Measurements from ENCODE around the gene LDLRAD4. TPM values are rescaled to one million over a fixed set of nuclear protein-coding genes. Genes with fewer than 3 reads are reported as not detected.

Gene LDLRAD4
- total and polyA plus RNA-seq, 2 experiments from 2014 or later: 0.73 to 1.9 TPM

DNA sequence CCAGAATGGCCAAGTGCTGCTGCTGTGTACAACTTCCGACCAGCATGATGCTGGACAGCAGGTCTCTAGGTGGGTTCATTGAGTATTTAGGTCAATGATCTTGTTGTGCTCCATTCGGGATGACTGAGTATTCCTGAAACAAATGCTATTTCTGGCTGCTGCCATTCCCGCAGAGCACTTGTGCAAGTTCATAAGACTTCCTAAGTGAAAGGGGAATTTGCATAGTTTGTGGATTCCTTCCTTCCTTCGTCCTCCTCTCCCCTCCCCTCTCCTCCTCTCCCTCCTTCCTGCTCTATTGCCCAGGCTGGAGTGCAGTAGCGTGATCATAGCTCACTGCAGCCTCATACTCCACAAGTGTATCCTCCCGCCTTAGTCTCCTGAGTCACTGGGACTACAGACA is 40.4 kb downstream of the LDLRAD4 start:
- Histone ChIP-seq H3K27ac (ENCODE audit: low read depth) (no peak overlapping the region), H4K20me1 (replicated peaks; ENCODE audit: insufficient read depth) (no peaks in the 10 kb centered on the region), H3K36me3 (ENCODE audit: insufficient read depth) (no peaks in the 10 kb centered on the region), H2AFZ (no peak overlapping the region), H3K27me3 (ENCODE audit: insufficient read depth) (no peaks in the 10 kb centered on the region), H3K79me2 (replicated peaks; ENCODE audit: insufficient read depth) (no peaks in the 10 kb centered on the region), H3K4me2 (no peak overlapping the region), H3K9me2 (ENCODE audit: insufficient read depth) (no peaks in the 10 kb centered on the region), H3K4me3 (no peak overlapping the region), H3F3A (replicated peaks; ENCODE audit: low read depth) (0 out of 2 replicates have a peak, but pooled peaks cover 3% of the 10 kb centered on the region), H3K4me1 (ENCODE audit: insufficient read depth) (peaks cover 13% of the 10 kb centered on the region; the same call in 1 of the 2 replicates)
- no peak for TF ChIP-seq POLR2AphosphoS5 (IDR thresholded peaks at IDR 0.05; ENCODE audit: low read depth)
- TF ChIP-seq NANOG (IDR thresholded peaks at IDR 0.05; ENCODE audit: borderline replicate concordance): no peak
- TF ChIP-seq JUNB (IDR thresholded peaks at IDR 0.05; ENCODE audit: unreplicated experiment): no peak
- no peak for TF ChIP-seq CREB1 (CRISPR knock-in tag; IDR thresholded peaks at IDR 0.05; ENCODE audit: low read depth)
- TF ChIP-seq, protein P1, sequence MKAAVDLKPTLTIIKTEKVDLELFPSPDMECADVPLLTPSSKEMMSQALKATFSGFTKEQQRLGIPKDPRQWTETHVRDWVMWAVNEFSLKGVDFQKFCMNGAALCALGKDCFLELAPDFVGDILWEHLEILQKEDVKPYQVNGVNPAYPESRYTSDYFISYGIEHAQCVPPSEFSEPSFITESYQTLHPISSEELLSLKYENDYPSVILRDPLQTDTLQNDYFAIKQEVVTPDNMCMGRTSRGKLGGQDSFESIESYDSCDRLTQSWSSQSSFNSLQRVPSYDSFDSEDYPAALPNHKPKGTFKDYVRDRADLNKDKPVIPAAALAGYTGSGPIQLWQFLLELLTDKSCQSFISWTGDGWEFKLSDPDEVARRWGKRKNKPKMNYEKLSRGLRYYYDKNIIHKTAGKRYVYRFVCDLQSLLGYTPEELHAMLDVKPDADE (IDR thresholded peaks at IDR 0.05): no peak
- TF ChIP-seq STAT1 (IDR thresholded peaks at IDR 0.05; ENCODE audit: unreplicated experiment): no peak
- TF ChIP-seq, protein P2, sequence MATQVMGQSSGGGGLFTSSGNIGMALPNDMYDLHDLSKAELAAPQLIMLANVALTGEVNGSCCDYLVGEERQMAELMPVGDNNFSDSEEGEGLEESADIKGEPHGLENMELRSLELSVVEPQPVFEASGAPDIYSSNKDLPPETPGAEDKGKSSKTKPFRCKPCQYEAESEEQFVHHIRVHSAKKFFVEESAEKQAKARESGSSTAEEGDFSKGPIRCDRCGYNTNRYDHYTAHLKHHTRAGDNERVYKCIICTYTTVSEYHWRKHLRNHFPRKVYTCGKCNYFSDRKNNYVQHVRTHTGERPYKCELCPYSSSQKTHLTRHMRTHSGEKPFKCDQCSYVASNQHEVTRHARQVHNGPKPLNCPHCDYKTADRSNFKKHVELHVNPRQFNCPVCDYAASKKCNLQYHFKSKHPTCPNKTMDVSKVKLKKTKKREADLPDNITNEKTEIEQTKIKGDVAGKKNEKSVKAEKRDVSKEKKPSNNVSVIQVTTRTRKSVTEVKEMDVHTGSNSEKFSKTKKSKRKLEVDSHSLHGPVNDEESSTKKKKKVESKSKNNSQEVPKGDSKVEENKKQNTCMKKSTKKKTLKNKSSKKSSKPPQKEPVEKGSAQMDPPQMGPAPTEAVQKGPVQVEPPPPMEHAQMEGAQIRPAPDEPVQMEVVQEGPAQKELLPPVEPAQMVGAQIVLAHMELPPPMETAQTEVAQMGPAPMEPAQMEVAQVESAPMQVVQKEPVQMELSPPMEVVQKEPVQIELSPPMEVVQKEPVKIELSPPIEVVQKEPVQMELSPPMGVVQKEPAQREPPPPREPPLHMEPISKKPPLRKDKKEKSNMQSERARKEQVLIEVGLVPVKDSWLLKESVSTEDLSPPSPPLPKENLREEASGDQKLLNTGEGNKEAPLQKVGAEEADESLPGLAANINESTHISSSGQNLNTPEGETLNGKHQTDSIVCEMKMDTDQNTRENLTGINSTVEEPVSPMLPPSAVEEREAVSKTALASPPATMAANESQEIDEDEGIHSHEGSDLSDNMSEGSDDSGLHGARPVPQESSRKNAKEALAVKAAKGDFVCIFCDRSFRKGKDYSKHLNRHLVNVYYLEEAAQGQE (IDR thresholded peaks at IDR 0.05; ENCODE audit: unreplicated experiment): no peak
- TF ChIP-seq, protein P3, sequence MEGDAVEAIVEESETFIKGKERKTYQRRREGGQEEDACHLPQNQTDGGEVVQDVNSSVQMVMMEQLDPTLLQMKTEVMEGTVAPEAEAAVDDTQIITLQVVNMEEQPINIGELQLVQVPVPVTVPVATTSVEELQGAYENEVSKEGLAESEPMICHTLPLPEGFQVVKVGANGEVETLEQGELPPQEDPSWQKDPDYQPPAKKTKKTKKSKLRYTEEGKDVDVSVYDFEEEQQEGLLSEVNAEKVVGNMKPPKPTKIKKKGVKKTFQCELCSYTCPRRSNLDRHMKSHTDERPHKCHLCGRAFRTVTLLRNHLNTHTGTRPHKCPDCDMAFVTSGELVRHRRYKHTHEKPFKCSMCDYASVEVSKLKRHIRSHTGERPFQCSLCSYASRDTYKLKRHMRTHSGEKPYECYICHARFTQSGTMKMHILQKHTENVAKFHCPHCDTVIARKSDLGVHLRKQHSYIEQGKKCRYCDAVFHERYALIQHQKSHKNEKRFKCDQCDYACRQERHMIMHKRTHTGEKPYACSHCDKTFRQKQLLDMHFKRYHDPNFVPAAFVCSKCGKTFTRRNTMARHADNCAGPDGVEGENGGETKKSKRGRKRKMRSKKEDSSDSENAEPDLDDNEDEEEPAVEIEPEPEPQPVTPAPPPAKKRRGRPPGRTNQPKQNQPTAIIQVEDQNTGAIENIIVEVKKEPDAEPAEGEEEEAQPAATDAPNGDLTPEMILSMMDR (conservative IDR thresholded peaks at IDR 0.05; ENCODE audit: low read depth in 2 of 2): no peak
- TF ChIP-seq ZNF114 (CRISPR knock-in tag; IDR thresholded peaks at IDR 0.05): no peak
- TF ChIP-seq, protein P4, sequence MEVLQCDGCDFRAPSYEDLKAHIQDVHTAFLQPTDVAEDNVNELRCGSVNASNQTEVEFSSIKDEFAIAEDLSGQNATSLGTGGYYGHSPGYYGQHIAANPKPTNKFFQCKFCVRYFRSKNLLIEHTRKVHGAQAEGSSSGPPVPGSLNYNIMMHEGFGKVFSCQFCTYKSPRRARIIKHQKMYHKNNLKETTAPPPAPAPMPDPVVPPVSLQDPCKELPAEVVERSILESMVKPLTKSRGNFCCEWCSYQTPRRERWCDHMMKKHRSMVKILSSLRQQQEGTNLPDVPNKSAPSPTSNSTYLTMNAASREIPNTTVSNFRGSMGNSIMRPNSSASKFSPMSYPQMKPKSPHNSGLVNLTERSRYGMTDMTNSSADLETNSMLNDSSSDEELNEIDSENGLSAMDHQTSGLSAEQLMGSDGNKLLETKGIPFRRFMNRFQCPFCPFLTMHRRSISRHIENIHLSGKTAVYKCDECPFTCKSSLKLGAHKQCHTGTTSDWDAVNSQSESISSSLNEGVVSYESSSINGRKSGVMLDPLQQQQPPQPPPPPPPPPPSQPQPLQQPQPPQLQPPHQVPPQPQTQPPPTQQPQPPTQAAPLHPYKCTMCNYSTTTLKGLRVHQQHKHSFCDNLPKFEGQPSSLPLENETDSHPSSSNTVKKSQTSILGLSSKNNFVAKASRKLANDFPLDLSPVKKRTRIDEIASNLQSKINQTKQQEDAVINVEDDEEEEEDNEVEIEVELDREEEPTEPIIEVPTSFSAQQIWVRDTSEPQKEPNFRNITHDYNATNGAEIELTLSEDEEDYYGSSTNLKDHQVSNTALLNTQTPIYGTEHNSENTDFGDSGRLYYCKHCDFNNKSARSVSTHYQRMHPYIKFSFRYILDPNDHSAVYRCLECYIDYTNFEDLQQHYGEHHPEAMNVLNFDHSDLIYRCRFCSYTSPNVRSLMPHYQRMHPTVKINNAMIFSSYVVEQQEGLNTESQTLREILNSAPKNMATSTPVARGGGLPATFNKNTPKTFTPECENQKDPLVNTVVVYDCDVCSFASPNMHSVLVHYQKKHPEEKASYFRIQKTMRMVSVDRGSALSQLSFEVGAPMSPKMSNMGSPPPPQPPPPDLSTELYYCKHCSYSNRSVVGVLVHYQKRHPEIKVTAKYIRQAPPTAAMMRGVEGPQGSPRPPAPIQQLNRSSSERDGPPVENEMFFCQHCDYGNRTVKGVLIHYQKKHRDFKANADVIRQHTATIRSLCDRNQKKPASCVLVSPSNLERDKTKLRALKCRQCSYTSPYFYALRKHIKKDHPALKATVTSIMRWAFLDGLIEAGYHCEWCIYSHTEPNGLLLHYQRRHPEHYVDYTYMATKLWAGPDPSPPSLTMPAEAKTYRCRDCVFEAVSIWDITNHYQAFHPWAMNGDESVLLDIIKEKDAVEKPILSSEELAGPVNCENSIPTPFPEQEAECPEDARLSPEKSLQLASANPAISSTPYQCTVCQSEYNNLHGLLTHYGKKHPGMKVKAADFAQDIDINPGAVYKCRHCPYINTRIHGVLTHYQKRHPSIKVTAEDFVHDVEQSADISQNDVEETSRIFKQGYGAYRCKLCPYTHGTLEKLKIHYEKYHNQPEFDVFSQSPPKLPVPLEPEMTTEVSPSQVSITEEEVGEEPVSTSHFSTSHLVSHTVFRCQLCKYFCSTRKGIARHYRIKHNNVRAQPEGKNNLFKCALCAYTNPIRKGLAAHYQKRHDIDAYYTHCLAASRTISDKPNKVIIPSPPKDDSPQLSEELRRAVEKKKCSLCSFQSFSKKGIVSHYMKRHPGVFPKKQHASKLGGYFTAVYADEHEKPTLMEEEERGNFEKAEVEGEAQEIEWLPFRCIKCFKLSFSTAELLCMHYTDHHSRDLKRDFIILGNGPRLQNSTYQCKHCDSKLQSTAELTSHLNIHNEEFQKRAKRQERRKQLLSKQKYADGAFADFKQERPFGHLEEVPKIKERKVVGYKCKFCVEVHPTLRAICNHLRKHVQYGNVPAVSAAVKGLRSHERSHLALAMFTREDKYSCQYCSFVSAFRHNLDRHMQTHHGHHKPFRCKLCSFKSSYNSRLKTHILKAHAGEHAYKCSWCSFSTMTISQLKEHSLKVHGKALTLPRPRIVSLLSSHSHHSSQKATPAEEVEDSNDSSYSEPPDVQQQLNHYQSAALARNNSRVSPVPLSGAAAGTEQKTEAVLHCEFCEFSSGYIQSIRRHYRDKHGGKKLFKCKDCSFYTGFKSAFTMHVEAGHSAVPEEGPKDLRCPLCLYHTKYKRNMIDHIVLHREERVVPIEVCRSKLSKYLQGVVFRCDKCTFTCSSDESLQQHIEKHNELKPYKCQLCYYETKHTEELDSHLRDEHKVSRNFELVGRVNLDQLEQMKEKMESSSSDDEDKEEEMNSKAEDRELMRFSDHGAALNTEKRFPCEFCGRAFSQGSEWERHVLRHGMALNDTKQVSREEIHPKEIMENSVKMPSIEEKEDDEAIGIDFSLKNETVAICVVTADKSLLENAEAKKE (CRISPR knock-in tag; IDR thresholded peaks at IDR 0.05): no peak
- TF ChIP-seq ZNF331 (CRISPR knock-in tag; IDR thresholded peaks at IDR 0.05; ENCODE audit: low read depth): no peak
- ATAC-seq (no peak), DNase-seq (ENCODE audit: low spot score) (no peak)
- no peak overlapping the region for H3K27ac Mint-ChIP-seq
- H3K36me3 Mint-ChIP-seq (ENCODE audit: low read depth): no peaks in the 10 kb centered on the region; the same call in 2 of the 3 replicates
- peaks cover 14% of the 10 kb centered on the region for H3K27me3 Mint-ChIP-seq (ENCODE audit: insufficient read depth, low read depth, poor library complexity)
- no peaks in the 10 kb centered on the region for H3K9me3 Mint-ChIP-seq
- peaks cover 33% of the 10 kb centered on the region for H3K4me1 Mint-ChIP-seq
- H3K4me3 Mint-ChIP-seq: no peak overlapping the region

All from GM23338 (cell line).